NB4 (cell line): ENCODE results near the gene ACADS.
A peak's percentile ranks its signal among the peaks of the same experiment; 100 is the strongest.

Experiments
- DNase-seq: peaks from one replicate; pipeline ENCODE4 v3.0.0; 2010; ENCODE audit warnings: low read depth
- H3K4me3 ChIP-seq: one replicate; pipeline ENCODE4 v1.5.1; 2011; ENCODE audit warnings: mild to moderate bottlenecking, low read depth, low read length, moderate library complexity
- CTCF ChIP-seq: IDR thresholded peaks from one replicate; pipeline ENCODE4 v1.5.1; 2012; ENCODE audit warnings: low read depth, low read length
- MYC ChIP-seq: IDR thresholded peaks from 2 replicates; pipeline ENCODE4 v1.6.1; 2011; ENCODE audit warnings: low read depth, low read length
- POLR2A ChIP-seq: IDR thresholded peaks from 2 replicates; pipeline ENCODE4 v1.6.1; 2011; ENCODE audit warnings: mild to moderate bottlenecking; ENCODE audit not compliant: insufficient read length; ENCODE audit errors: extremely low read depth
- TF ChIP-seq, protein P1 (sequence below): IDR thresholded peaks from 2 replicates; pipeline ENCODE4 v1.6.1; 2011; ENCODE audit warnings: low read depth, low read length

ACADS gene

GRCh38 chr12:120759591-120760348 lies 34.1 kb downstream of the ACADS start:
- peak; percentile 95 for DNase-seq
- no peak overlapping the region for H3K4me3 ChIP-seq
- TF ChIP-seq, protein P1, sequence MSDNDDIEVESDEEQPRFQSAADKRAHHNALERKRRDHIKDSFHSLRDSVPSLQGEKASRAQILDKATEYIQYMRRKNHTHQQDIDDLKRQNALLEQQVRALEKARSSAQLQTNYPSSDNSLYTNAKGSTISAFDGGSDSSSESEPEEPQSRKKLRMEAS: peak; percentile 51
- TF ChIP-seq CTCF (no peak), MYC (peak; percentile 37; the same call in 1 of the 2 replicates), POLR2A (no peak)

GRCh38 chr12:120760349-120761254 lies 35.0 kb downstream of the ACADS start:
- no peak for DNase-seq
- H3K4me3 ChIP-seq: no peak overlapping the region
- TF ChIP-seq MYC (no peak), CTCF (no peak), POLR2A (no peak)
- TF ChIP-seq, protein P1: no peak

DNA sequence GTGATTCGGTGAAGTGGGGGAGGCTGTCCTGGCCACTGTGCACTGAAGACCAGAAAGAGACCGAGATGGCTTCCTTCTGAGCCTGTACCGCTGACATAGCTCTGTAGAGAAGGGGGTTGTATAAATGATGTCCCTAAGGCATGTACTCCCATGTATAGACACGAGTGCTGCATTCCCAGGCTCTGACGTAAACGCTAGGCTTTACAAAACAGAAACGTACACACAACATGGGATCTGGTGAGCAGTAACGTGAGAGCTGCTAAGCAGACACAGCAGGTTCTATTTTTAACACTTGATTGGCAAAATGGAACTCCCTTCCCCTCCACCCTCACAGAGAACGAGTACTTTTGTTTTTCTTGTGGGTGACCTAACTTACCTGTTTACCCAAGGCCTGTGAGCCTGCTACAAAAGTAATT lies 35.9 kb downstream of the ACADS start:
- DNase-seq: no peak
- H3K4me3 ChIP-seq: no peak overlapping the region

GRCh38 chr12:120762086-120762485 lies 36.5 kb downstream of the ACADS start:
- DNase-seq: no peak
- no peak for TF ChIP-seq MYC
- TF ChIP-seq CTCF: no peak
- TF ChIP-seq, protein P1: no peak
- no peak for TF ChIP-seq POLR2A
- H3K4me3 ChIP-seq: no peak overlapping the region

More for the DNA sequence above, 35.9 kb downstream of the ACADS start:
- TF ChIP-seq CTCF (no peak), MYC (no peak), POLR2A (no peak)
- TF ChIP-seq, protein P1: no peak

DNA sequence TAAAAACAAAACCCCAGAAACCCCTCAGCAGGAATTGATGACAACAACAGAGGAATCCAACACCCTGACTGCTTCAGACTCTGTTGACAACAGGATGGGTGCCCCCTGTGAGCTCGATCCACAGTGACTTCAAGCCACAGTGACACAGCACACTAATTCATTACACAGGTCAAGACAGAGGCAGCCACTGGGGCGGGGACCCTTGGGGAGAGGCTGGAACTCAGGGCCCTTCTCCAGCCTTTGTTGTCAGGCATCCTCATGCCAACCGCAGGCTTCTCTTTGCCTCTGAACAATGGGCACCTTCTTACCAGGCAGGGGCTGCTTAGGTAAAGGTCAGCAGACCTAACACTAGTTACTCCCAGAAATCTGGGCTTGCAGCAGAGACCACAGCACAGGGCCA lies 37.6 kb downstream of the ACADS start:
- H3K4me3 ChIP-seq: no peak overlapping the region
- DNase-seq: no peak
- TF ChIP-seq CTCF (no peak), MYC (no peak)
